H1 (cell line): ENCODE results near the gene SLC12A8. TPM values are rescaled to one million over a fixed set of nuclear protein-coding genes. Genes with fewer than 3 reads are reported as not detected.

Source experiments
- CTCF ChIA-PET: fragments of 300-600 bp; sonication (Branson Sonifier 250); formaldehyde crosslinking; loops from one replicate; lab custom pipeline; 2021; ENCODE audit not compliant: partially characterized antibody; lab: Charles Lee
- POLR2A ChIA-PET: fragments of 300-600 bp; sonication (Branson Sonifier 250); formaldehyde crosslinking; loops from one replicate; lab custom pipeline; 2021; ENCODE audit warnings: inconsistent platforms; ENCODE audit not compliant: partially characterized antibody; lab: Charles Lee
- DNase-seq, 2 experiments: peaks; one replicate each; pipeline versions ENCODE4 v3.0.0 to v3.0.0-alpha.2; 2010 to 2022; ENCODE audit warnings: low spot score in 2 of 2, low read depth in 1 of 2, mixed read lengths in 1 of 2
- FAIRE-seq: peaks from 2 replicates; lab custom pipeline; 2011; peaks lifted over from hg19 to GRCh38; lab: Jason Lieb, UNC
- H2AFZ ChIP-seq: 2 replicates; pipeline ENCODE4 v1.8.1; 2012; ENCODE audit warnings: low read length, inconsistent platforms
- H2AK5ac ChIP-seq: 2 replicates; pipeline ENCODE4 v1.6.1; 2013; ENCODE audit warnings: low read depth, low read length
- H2BK120ac ChIP-seq: replicated peaks from 2 replicates; pipeline ENCODE3; 2013; ENCODE audit warnings: low read depth, low read length, inconsistent platforms
- H2BK12ac ChIP-seq: 2 replicates; pipeline ENCODE4 v1.6.1; 2013; ENCODE audit warnings: low read depth, low read length
- H2BK15ac ChIP-seq: 2 replicates; pipeline ENCODE4 v1.6.1; 2013; ENCODE audit warnings: low read length
- H2BK20ac ChIP-seq: 2 replicates; pipeline ENCODE4 v1.6.1; 2013; ENCODE audit warnings: low read length
- H2BK5ac ChIP-seq: 2 replicates; pipeline ENCODE4 v1.6.1; 2013; ENCODE audit warnings: low read depth, low read length
- H3K14ac ChIP-seq: 2 replicates; pipeline ENCODE4 v1.6.1; 2013; ENCODE audit warnings: inconsistent platforms; ENCODE audit not compliant: insufficient read length
- H3K18ac ChIP-seq: 2 replicates; pipeline ENCODE4 v1.6.1; 2013; ENCODE audit warnings: low read length; ENCODE audit errors: extremely low read depth
- H3K23ac ChIP-seq: 2 replicates; pipeline ENCODE4 v1.6.1; 2013; ENCODE audit warnings: inconsistent platforms; ENCODE audit not compliant: insufficient read length
- H3K23me2 ChIP-seq: 2 replicates; pipeline ENCODE4 v1.6.1; 2013; ENCODE audit warnings: low read depth, low read length
- H3K27ac ChIP-seq: 2 replicates; pipeline ENCODE4 v1.6.1; 2011; ENCODE audit warnings: low read depth, low read length, inconsistent platforms
- H3K27me3 ChIP-seq, 4 experiments: replicated peaks in 1 of 4; 1 replicate in 1 of 4; 2 replicates in 3 of 4; pipeline versions ENCODE4 v1.6.1 to v1.8.1; 2011 to 2013; ENCODE audit warnings: low read length in 3 of 4, mild to moderate bottlenecking in 3 of 4, inconsistent platforms in 2 of 4, mixed read lengths in 2 of 4, moderate library complexity in 1 of 4; ENCODE audit not compliant: control insufficient read depth in 3 of 4, insufficient read depth in 3 of 4; ENCODE audit errors: extremely low read depth in 1 of 4
- H3K36me3 ChIP-seq, 4 experiments: 2 replicates each; pipeline versions ENCODE4 v1.6.1 to v1.8.1; 2011 to 2013; ENCODE audit warnings: mild to moderate bottlenecking in 4 of 4, low read length in 3 of 4, moderate library complexity in 2 of 4, control low read depth in 1 of 4, inconsistent platforms in 1 of 4; ENCODE audit not compliant: insufficient read depth in 4 of 4, control insufficient read depth in 2 of 4
- H3K4ac ChIP-seq: replicated peaks from 2 replicates; pipeline ENCODE3; 2013; ENCODE audit warnings: low read length, low read depth, mixed read lengths, inconsistent platforms; ENCODE audit not compliant: insufficient read length
- H3K4me1 ChIP-seq, 4 experiments: replicated peaks in 1 of 4; 1 replicate in 1 of 4; 2 replicates in 3 of 4; pipeline versions ENCODE4 v1.6.1 to v1.8.1; 2011 to 2013; ENCODE audit warnings: low read length in 3 of 4, inconsistent platforms in 2 of 4, mixed read lengths in 1 of 4; ENCODE audit not compliant: insufficient read depth in 4 of 4, control insufficient read depth in 3 of 4
- H3K4me2 ChIP-seq, 2 experiments: 2 replicates each; pipeline versions ENCODE4 v1.6.1 to v1.8.1; 2011 to 2013; ENCODE audit warnings: low read depth in 2 of 2, low read length in 2 of 2, control low read depth in 1 of 2, inconsistent platforms in 1 of 2, mild to moderate bottlenecking in 1 of 2; ENCODE audit not compliant: insufficient read depth in 1 of 2
- H3K4me3 ChIP-seq, 4 experiments: fragments of 200-600, 300-600 bp in 1 of 4; sonication (generic), shearing (Covaris generic), sonication (Bioruptor Twin) in 1 of 4; 2 replicates each; pipeline versions ENCODE4 v1.5.1 to v1.8.1; 2011 to 2016; ENCODE audit warnings: low read length in 4 of 4, low read depth in 3 of 4, control low read depth in 2 of 4, inconsistent platforms in 2 of 4, mild to moderate bottlenecking in 2 of 4, mixed read lengths in 1 of 4, moderate library complexity in 1 of 4; ENCODE audit not compliant: insufficient read depth in 2 of 4; ENCODE audit errors: extremely low read depth in 1 of 4
- H3K56ac ChIP-seq: replicated peaks from 2 replicates; pipeline ENCODE3; 2013; ENCODE audit warnings: low read depth, mild to moderate bottlenecking, mixed read lengths, low read length, inconsistent platforms; ENCODE audit not compliant: insufficient read length
- H3K79me1 ChIP-seq: 2 replicates; pipeline ENCODE4 v1.6.1; 2013; ENCODE audit warnings: low read depth, low read length, control low read depth
- H3K79me2 ChIP-seq, 2 experiments: 2 replicates each; pipeline versions ENCODE4 v1.6.1 to v1.8.1; 2012 to 2013; ENCODE audit warnings: low read length in 2 of 2, mild to moderate bottlenecking in 2 of 2, inconsistent platforms in 1 of 2; ENCODE audit not compliant: insufficient read depth in 2 of 2, control insufficient read depth in 1 of 2
- H3K9ac ChIP-seq, 4 experiments: replicated peaks in 1 of 4; 1 replicate in 1 of 4; 2 replicates in 3 of 4; pipeline versions ENCODE4 v1.6.1 to v1.8.1; 2011 to 2013; ENCODE audit warnings: low read depth in 3 of 4, low read length in 3 of 4, control low read depth in 2 of 4, mild to moderate bottlenecking in 2 of 4, moderate library complexity in 2 of 4, inconsistent platforms in 1 of 4; ENCODE audit errors: extremely low read depth in 1 of 4
- H3K9me3 ChIP-seq, 2 experiments: 2 replicates each; pipeline versions ENCODE4 v1.6.1 to v1.8.1; 2012 to 2013; ENCODE audit warnings: mild to moderate bottlenecking in 2 of 2, moderate library complexity in 2 of 2, control low read depth in 1 of 2, inconsistent platforms in 1 of 2, low read depth in 1 of 2, low read length in 1 of 2, mixed read lengths in 1 of 2; ENCODE audit not compliant: insufficient read depth in 2 of 2
- H4K20me1 ChIP-seq, 2 experiments: replicated peaks in 1 of 2; 2 replicates each; pipeline versions ENCODE3 to v1.8.1; 2011 to 2013; ENCODE audit warnings: inconsistent platforms in 2 of 2, low read length in 2 of 2, mild to moderate bottlenecking in 1 of 2; ENCODE audit not compliant: insufficient read depth in 2 of 2, control insufficient read depth in 1 of 2
- H4K5ac ChIP-seq: 2 replicates; pipeline ENCODE4 v1.6.1; 2013; ENCODE audit warnings: low read length, low read depth, mixed read lengths, inconsistent platforms; ENCODE audit not compliant: insufficient read length
- H4K8ac ChIP-seq: 2 replicates; pipeline ENCODE4 v1.8.0; 2013; ENCODE audit warnings: mild to moderate bottlenecking, moderate library complexity, low read length, inconsistent platforms; ENCODE audit not compliant: insufficient read depth; ENCODE audit errors: extremely low read depth
- H4K91ac ChIP-seq: replicated peaks from 2 replicates; pipeline ENCODE3; 2013; ENCODE audit warnings: low read length, mixed read lengths, inconsistent platforms; ENCODE audit not compliant: insufficient read length
- ATF2 ChIP-seq: IDR thresholded peaks from 2 replicates; pipeline ENCODE4 v1.6.1; 2012; ENCODE audit warnings: low read length, inconsistent platforms
- E2F6 ChIP-seq: IDR thresholded peaks from 2 replicates; pipeline ENCODE4 v1.6.1; 2012; ENCODE audit warnings: inconsistent platforms
- EGR1 ChIP-seq: IDR thresholded peaks from 2 replicates; pipeline ENCODE4 v1.6.1; 2011; ENCODE audit warnings: low read depth, low read length, borderline replicate concordance
- PHF8 ChIP-seq: fragments of 200-600 bp; sonication (generic); conservative IDR thresholded peaks from 2 replicates; pipeline ENCODE4 v1.7.1; 2012; ENCODE audit warnings: low read depth, mild to moderate bottlenecking, inconsistent platforms, low read length, moderate library complexity
- RFX5 ChIP-seq: IDR thresholded peaks from 2 replicates; pipeline ENCODE4 v1.6.1; 2011; ENCODE audit warnings: low read depth, low read length, improper control_type of control experiment, borderline replicate concordance
- TAF1 ChIP-seq: IDR thresholded peaks from 2 replicates; pipeline ENCODE4 v1.6.1; 2011; ENCODE audit warnings: mild to moderate bottlenecking, low read depth, low read length
- TBP ChIP-seq: IDR thresholded peaks from 2 replicates; pipeline ENCODE4 v1.6.1; 2011; ENCODE audit warnings: low read depth, low read length, improper control_type of control experiment
- USF2 ChIP-seq: IDR thresholded peaks from 2 replicates; pipeline ENCODE4 v1.6.1; 2011; ENCODE audit warnings: low read length, improper control_type of control experiment
- WGBS, 2 experiments: shearing (Covaris generic) in 1 of 2; methylation state at CpG; one replicate each; pipeline versions ENCODE4 v1.1.6 to v1.1.7; 2013 to 2015; ENCODE audit warnings: low lambda C conversion rate in 2 of 2, mixed read lengths in 2 of 2, inconsistent platforms in 1 of 2, low coverage in 1 of 2, missing lambda C conversion rate in 1 of 2; ENCODE audit not compliant: insufficient replicate concordance in 2 of 2, insufficient coverage in 1 of 2, insufficient read length in 1 of 2; ENCODE audit errors: extremely low coverage in 1 of 2, missing lambda C conversion rate in 1 of 2; 5-methylcytosine and 5-hydroxymethylcytosine counted together
- polyA plus RNA-seq, 7 experiments: library from polyadenylated mRNA; depleted of rRNA in 3 of 7; stranded (reverse) in 5 of 7; unstranded in 2 of 7; fragments of >200 nt in 5 of 7; fragments of 200-250 nt in 2 of 7; gene quantifications; 1 replicate in 5 of 7; 2 replicates in 1 of 7; 4 replicates in 1 of 7; pipeline versions ENCODE4 v1.2.1 to v1.2.3, GENCODE V29; 2011 to 2013; ENCODE audit warnings: missing spikeins in 2 of 7, mixed read lengths in 2 of 7
- total RNA-seq: library from RNA; stranded (reverse); fragmentation: NEBNext Ultra II Directional; extraction: Animal tissue kit (Norgen Biotek cat#: 25700); gene quantifications from 2 replicates; pipeline ENCODE4 v1.2.1, GENCODE V29; 2021

The SLC12A8 gene
- total and polyA plus RNA-seq, 2 of the 8 experiments (the other 6 are each of a cell fraction or from before 2014, with no cell fraction given), result 13.7 to 14.4 TPM

GRCh38 chr3:125140818-125141595 lies 71.5 kb downstream of the SLC12A8 start:
- no peak overlapping the region for H2BK5ac ChIP-seq
- TF ChIP-seq E2F6 (no peak), EGR1 (no peak), TBP (no peak), PHF8 (no peak), RFX5 (no peak), TAF1 (no peak), USF2 (no peak), ATF2 (no peak)

More at GRCh38 chr3:125140818-125141595, 71.5 kb downstream of the SLC12A8 start:
- H3K4ac ChIP-seq, result no peak overlapping the region
- no peak overlapping the region for H2BK120ac ChIP-seq
- H3K9me3 ChIP-seq, result no peaks in the 10 kb centered on the region
- DNase-seq (no peak), FAIRE-seq (no peak)
- H3K14ac ChIP-seq, result no peak overlapping the region
- H4K20me1 ChIP-seq, result no peaks in the 10 kb centered on the region
- H2BK15ac ChIP-seq, result no peak overlapping the region
- no peak overlapping the region for H2BK20ac ChIP-seq
- peaks cover 11 to 34% (median 26%) of the 10 kb centered on the region in 4 experiments for H3K4me1 ChIP-seq
- no peak overlapping the region for H3K56ac ChIP-seq
- H3K9ac ChIP-seq, result no peak overlapping the region
- H2AK5ac ChIP-seq, result no peak overlapping the region
- no peaks in the 10 kb centered on the region for H3K36me3 ChIP-seq
- H4K5ac ChIP-seq, result no peak overlapping the region
- CTCF ChIA-PET, result interaction anchor here (0.6 to 3.5 kb wide), 10 partner anchors 9 to 1197 kb away, joined by 3 to 14 read pairs (median 4); no protein-coding TSS in a partner anchor
- no peaks in the 10 kb centered on the region for H3K79me2 ChIP-seq
- H3K27ac ChIP-seq, result no peak overlapping the region
- 68% methylated on average over 16 of the region's 19 CpGs; no CpG with 5 or more reads in 1 of the 2 experiments for WGBS, 2 experiments
- no peak overlapping the region for H3K23ac ChIP-seq
- H3K23me2 ChIP-seq, result peaks cover 7% of the 10 kb centered on the region; the same call in 1 of the 2 replicates
- peaks cover 0 to 8% (median 5%) of the 10 kb centered on the region in 4 experiments; a peak in 5 of 7 replicates for H3K27me3 ChIP-seq
- H3K18ac ChIP-seq, result peak overlapping the region; percentile 56
- POLR2A ChIA-PET, result interaction anchor here (1.2 to 1.8 kb wide), 4 partner anchors 8 to 21 kb away, joined by 3 to 10 read pairs (median 4); no protein-coding TSS in a partner anchor
- no peaks in the 10 kb centered on the region for H3K79me1 ChIP-seq
- H4K91ac ChIP-seq, result no peak overlapping the region
- no peak overlapping the region for H2AFZ ChIP-seq
- H4K8ac ChIP-seq, result no peak overlapping the region
- peak overlapping the region; percentile 30 to 69 (median 39); a peak in 6 of 8 replicates for H3K4me3 ChIP-seq
- no peak overlapping the region for H2BK12ac ChIP-seq
- H3K4me2 ChIP-seq, result peak overlapping the region; percentile 65 to 91
